GM12874 (cell line): ENCODE data around the gene IL1RAPL1.

ENCODE experiments used
- CTCF ChIP-seq: IDR thresholded peaks from 2 replicates; pipeline ENCODE4 v1.5.1; 2011; ENCODE audit warnings: low read depth, mild to moderate bottlenecking, control low read depth, low read length, moderate library complexity; ENCODE audit not compliant: insufficient read depth

IL1RAPL1 gene

DNA sequence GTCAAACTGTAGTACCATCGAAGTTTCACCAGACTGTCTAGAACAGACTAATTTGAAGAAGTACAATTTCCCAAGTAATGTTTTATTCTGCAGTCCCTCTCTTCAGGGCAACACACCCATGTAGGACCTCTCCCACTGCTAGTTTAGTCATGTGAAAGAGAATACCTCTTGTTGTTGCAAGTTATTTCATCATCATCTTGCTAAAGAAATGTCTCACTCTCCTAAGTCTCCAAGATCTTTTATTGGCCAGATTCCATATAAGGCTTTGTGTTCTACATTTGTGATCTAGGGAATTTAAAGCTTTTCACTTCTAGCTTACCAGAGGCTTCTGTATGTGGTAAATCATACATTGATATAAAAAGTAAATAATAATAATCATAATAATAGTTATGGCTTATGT lies 882.8 kb downstream of the IL1RAPL1 start:
- no peak for TF ChIP-seq CTCF

DNA sequence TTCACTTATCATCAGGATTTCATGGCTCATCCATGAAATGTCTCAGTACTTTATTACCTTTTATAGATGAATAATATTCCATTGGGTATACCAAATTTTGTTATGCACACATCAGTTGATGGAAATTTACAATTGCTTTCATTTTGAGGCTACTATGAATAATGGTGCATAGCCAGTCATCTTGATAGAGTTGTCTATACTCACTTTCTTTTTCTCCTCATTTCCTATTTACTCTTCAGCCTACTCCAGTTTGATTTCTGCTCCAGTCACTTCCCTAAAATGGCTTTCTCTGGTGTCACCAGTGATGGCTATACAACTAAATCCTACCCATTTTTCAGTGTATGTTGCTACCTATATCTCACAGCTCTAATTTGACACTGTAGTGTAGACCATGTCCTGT lies 884.6 kb downstream of the IL1RAPL1 start:
- no peak for TF ChIP-seq CTCF

DNA sequence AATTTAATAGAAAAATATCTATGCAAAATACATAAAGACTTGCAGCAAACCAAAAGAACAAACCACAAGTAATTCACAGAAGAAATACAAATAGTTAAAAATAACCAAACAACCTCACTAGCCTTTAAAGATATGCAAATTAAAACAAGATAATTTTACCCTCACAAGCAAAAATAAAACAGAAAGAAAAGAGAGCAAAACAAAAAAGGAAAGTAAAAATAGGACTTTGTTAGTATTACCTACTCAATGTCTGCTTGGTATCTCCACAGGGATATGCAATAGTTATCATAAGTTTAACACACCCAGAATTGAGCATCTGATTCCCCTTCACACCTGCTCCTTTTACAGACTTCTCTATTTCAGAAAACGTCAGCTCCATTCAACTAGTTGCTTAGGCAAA lies 890.6 kb downstream of the IL1RAPL1 start:
- no peak for TF ChIP-seq CTCF

GRCh38 chrX:29478336-29479069 lies 891.3 kb downstream of the IL1RAPL1 start:
- peak; percentile 65 for TF ChIP-seq CTCF

DNA sequence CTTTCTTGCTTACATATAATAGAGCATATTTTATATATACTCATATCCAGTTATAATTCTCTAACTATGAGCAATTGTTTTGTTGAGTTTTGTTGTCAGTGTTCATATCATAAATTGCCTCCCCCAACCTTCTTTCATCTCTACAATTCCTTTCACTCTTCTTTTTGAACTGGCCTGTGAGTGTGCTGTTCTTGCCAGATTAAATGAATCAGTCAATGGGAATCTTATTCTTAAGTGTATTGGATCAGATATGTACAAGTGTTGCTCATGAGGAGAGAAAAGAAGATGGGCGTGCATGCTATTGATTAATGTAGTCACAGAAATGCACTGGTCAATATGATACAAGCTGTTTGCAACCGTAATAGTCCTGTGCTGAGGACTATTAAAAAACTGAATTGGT lies 900.0 kb downstream of the IL1RAPL1 start:
- no peak for TF ChIP-seq CTCF

GRCh38 chrX:29487714-29488113 lies 900.5 kb downstream of the IL1RAPL1 start:
- TF ChIP-seq CTCF: no peak

DNA sequence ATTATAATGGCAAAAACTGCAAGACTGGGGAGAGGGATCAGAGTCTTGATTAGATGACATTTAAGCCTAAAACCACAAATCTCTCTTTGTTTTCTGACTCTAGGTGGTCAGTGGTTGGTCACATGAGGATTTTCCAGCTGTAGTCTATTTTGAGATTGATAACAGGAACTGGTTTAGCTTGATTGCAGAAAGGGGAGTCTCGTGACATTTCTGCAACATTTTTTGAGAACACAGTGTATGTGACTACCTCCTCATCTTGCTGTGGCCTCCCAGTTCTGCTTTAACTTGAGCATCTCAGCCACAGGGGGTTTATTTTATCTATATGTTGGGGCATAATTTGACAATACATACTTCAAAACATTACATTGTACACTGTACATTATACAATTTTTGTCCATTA lies 901.7 kb downstream of the IL1RAPL1 start:
- TF ChIP-seq CTCF: no peak

DNA sequence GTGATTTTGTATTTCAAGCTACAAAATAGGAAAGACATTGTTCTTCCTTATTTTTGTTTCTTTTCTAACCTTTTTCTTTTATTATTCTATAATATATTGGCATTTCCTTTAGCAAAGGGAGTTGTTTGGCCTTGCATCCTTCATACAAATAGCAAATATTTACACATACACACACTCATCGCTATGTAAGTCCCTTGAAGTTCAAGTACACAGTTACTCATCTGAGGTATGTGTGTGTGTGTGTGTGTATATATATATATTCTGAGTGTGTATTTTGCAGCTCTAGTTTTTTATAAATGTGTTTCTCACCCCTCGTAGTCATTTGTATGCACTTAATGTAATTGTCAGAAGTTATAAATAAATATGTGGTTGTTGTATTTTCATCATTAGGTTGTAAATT lies 903.4 kb downstream of the IL1RAPL1 start:
- no peak for TF ChIP-seq CTCF
